ENCODE results near the gene SERPINI1.

Gene SERPINI1

DNA sequence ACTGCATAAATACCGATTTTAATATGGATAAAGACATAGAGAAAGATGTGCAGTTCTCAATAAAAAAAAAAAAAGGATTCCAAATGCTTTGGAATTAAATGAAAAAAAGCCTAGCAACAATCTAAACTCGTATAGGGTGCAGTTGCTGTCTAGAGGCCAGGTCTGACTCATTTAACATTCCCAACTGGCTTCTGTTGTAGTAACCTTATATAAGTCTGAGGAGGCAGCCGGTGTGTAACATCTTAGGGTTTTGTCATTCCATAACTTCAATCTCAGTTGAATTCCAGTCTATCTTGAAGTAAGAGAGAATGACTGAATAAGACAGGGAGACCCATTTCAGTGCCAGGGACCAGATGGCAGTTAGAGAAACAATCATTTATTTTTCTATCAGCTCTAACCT is 7.3 kb upstream of the SERPINI1 start:
- Histone ChIP-seq H2AFZ (ENCODE audit: low read length) (no peak overlapping the region), H3K79me2 (ENCODE audit: insufficient read depth, low read length) (peaks cover 98% of the 10 kb centered on the region), H3K9me2 (replicated peaks; ENCODE audit: low read depth, low read length) (no peaks in the 10 kb centered on the region), H3K4me2 (ENCODE audit: low read depth, low read length, poor library complexity, severe bottlenecking) (peak overlapping the region; percentile 90), H4K20me1 (ENCODE audit: insufficient read depth, low read length, poor library complexity, severe bottlenecking) (peaks cover 90% of the 10 kb centered on the region), H3K27me3 (ENCODE audit: insufficient read depth, low read length, poor library complexity, severe bottlenecking) (no peaks in the 10 kb centered on the region), H3K4me1 (ENCODE audit: insufficient read depth, low read length, poor library complexity, severe bottlenecking) (peaks cover 81% of the 10 kb centered on the region), H3F3A (ENCODE audit: low read depth) (no peaks in the 10 kb centered on the region; the same call in 1 of the 2 replicates), H3K9ac (ENCODE audit: low read depth, low read length, poor library complexity, severe bottlenecking) (no peak overlapping the region), H3K9me3 (ENCODE audit: insufficient read depth, low read depth, low read length) (no peaks in the 10 kb centered on the region), H3K4me3 (ENCODE audit: low read length, poor library complexity, severe bottlenecking) (peak overlapping the region; percentile 97), H3K36me3 (ENCODE audit: insufficient read depth, low read length) (no peaks in the 10 kb centered on the region)
- TF ChIP-seq EZH2phosphoT487 (IDR thresholded peaks at IDR 0.05; ENCODE audit: borderline replicate concordance) = no peak
- TF ChIP-seq, protein P1, sequence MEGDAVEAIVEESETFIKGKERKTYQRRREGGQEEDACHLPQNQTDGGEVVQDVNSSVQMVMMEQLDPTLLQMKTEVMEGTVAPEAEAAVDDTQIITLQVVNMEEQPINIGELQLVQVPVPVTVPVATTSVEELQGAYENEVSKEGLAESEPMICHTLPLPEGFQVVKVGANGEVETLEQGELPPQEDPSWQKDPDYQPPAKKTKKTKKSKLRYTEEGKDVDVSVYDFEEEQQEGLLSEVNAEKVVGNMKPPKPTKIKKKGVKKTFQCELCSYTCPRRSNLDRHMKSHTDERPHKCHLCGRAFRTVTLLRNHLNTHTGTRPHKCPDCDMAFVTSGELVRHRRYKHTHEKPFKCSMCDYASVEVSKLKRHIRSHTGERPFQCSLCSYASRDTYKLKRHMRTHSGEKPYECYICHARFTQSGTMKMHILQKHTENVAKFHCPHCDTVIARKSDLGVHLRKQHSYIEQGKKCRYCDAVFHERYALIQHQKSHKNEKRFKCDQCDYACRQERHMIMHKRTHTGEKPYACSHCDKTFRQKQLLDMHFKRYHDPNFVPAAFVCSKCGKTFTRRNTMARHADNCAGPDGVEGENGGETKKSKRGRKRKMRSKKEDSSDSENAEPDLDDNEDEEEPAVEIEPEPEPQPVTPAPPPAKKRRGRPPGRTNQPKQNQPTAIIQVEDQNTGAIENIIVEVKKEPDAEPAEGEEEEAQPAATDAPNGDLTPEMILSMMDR (conservative IDR thresholded peaks at IDR 0.05; ENCODE audit: low read length) = no peak

DNA sequence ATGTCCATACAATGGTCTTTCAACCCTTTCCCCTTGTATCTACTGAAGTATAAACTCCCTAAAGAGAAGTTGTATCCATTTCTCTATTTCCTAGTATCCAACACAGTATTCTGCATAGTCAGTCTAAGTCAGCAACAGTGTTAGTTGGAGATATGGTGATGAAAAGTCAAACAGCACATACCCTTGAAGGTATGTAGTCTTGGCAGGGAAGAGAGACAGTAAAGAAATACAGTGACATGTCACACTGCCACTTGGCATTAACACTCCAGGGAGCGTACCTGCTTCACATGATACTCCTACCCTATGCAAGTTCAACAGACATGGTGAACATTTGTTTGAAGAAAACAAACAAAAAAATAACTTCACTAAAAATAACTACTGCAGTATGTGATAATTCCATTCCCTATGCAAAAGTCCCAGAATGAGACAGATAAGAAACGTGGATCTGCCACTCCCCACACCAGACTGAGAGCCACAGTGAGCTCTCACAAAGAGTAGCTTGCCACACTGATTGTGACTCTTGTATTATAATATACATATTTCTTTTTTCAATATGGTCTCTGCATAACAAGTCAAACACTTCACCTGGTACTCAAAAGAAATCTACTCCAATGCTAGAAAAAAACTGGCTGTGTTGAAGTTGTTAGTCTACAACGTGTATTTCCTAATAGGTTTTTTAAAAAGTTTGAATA is 6.7 kb upstream of the SERPINI1 start:
- Histone ChIP-seq H3K4me3 (ENCODE audit: low read length, poor library complexity, severe bottlenecking) (peak overlapping the region; percentile 97), H3K9me2 (replicated peaks; ENCODE audit: low read depth, low read length) (no peaks in the 10 kb centered on the region), H2AFZ (ENCODE audit: low read length) (no peak overlapping the region), H3K36me3 (ENCODE audit: insufficient read depth, low read length) (no peaks in the 10 kb centered on the region), H3K9ac (ENCODE audit: low read depth, low read length, poor library complexity, severe bottlenecking) (peak overlapping the region; percentile 14), H3K9me3 (ENCODE audit: insufficient read depth, low read depth, low read length) (no peaks in the 10 kb centered on the region), H3K4me1 (ENCODE audit: insufficient read depth, low read length, poor library complexity, severe bottlenecking) (peaks cover 82% of the 10 kb centered on the region), H3K4me2 (ENCODE audit: low read depth, low read length, poor library complexity, severe bottlenecking) (peak overlapping the region; percentile 90), H3F3A (ENCODE audit: low read depth) (no peaks in the 10 kb centered on the region; the same call in 1 of the 2 replicates), H4K20me1 (ENCODE audit: insufficient read depth, low read length, poor library complexity, severe bottlenecking) (peaks cover 90% of the 10 kb centered on the region), H3K79me2 (ENCODE audit: insufficient read depth, low read length) (peaks cover 98% of the 10 kb centered on the region), H3K27me3 (ENCODE audit: insufficient read depth, low read length, poor library complexity, severe bottlenecking) (no peaks in the 10 kb centered on the region)
- TF ChIP-seq, protein P1 (conservative IDR thresholded peaks at IDR 0.05; ENCODE audit: low read length) = no peak
- TF ChIP-seq EZH2phosphoT487 (IDR thresholded peaks at IDR 0.05; ENCODE audit: borderline replicate concordance) = no peak

DNA sequence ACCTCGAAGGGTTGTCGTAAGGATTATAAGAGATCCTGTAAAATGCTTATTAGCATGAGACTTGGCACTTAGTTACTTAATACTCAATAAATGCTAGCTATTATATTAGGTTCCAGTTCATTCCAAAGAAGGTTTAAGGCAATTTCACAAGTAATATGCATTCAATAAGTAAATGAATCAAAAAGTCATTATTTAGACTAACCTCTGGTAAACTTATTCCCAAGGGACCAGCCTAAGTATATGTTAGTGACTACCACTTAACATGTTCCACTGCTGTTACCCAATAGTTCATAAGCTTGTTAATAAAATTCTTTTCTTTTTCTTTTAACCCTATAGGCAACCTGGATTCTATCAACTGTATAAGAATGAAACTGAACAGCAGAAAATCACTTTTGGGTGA is 5.9 kb upstream of the SERPINI1 start:
- Histone ChIP-seq H2AFZ (ENCODE audit: low read length) (no peak overlapping the region), H3K9me3 (ENCODE audit: insufficient read depth, low read depth, low read length) (no peaks in the 10 kb centered on the region), H3K36me3 (ENCODE audit: insufficient read depth, low read length) (no peaks in the 10 kb centered on the region), H3K9ac (ENCODE audit: low read depth, low read length, poor library complexity, severe bottlenecking) (peak overlapping the region; percentile 14), H3K4me2 (ENCODE audit: low read depth, low read length, poor library complexity, severe bottlenecking) (peak overlapping the region; percentile 90), H3F3A (ENCODE audit: low read depth) (no peaks in the 10 kb centered on the region), H3K79me2 (ENCODE audit: insufficient read depth, low read length) (peaks cover 96% of the 10 kb centered on the region), H3K4me3 (ENCODE audit: low read length, poor library complexity, severe bottlenecking) (peak overlapping the region; percentile 97), H3K4me1 (ENCODE audit: insufficient read depth, low read length, poor library complexity, severe bottlenecking) (peaks cover 76% of the 10 kb centered on the region), H3K27me3 (ENCODE audit: insufficient read depth, low read length, poor library complexity, severe bottlenecking) (no peaks in the 10 kb centered on the region), H4K20me1 (ENCODE audit: insufficient read depth, low read length, poor library complexity, severe bottlenecking) (peaks cover 87% of the 10 kb centered on the region), H3K9me2 (replicated peaks; ENCODE audit: low read depth, low read length) (no peaks in the 10 kb centered on the region)
- TF ChIP-seq, protein P1 (conservative IDR thresholded peaks at IDR 0.05; ENCODE audit: low read length) = no peak
- TF ChIP-seq EZH2phosphoT487 (IDR thresholded peaks at IDR 0.05; ENCODE audit: borderline replicate concordance) = no peak
